H1 (cell line): ENCODE results near the gene CLEC16A. TPM values are rescaled to one million over a fixed set of nuclear protein-coding genes. Genes with fewer than 3 reads are reported as not detected.

ENCODE experiments used
- CTCF ChIA-PET: fragments of 300-600 bp; sonication (Branson Sonifier 250); formaldehyde crosslinking; loops from one replicate; lab custom pipeline; 2021; ENCODE audit not compliant: partially characterized antibody; lab: Charles Lee
- POLR2A ChIA-PET: fragments of 300-600 bp; sonication (Branson Sonifier 250); formaldehyde crosslinking; loops from one replicate; lab custom pipeline; 2021; ENCODE audit warnings: inconsistent platforms; ENCODE audit not compliant: partially characterized antibody; lab: Charles Lee
- DNase-seq, 2 experiments: peaks; one replicate each; pipeline versions ENCODE4 v3.0.0 to v3.0.0-alpha.2; 2010 to 2022; ENCODE audit warnings: low spot score in 2 of 2, low read depth in 1 of 2, mixed read lengths in 1 of 2
- FAIRE-seq: peaks from 2 replicates; lab custom pipeline; 2011; peaks lifted over from hg19 to GRCh38; lab: Jason Lieb, UNC
- H2AFZ ChIP-seq: 2 replicates; pipeline ENCODE4 v1.8.1; 2012; ENCODE audit warnings: low read length, inconsistent platforms
- H2AK5ac ChIP-seq: 2 replicates; pipeline ENCODE4 v1.6.1; 2013; ENCODE audit warnings: low read depth, low read length
- H2BK120ac ChIP-seq: replicated peaks from 2 replicates; pipeline ENCODE3; 2013; ENCODE audit warnings: low read depth, low read length, inconsistent platforms
- H2BK12ac ChIP-seq: 2 replicates; pipeline ENCODE4 v1.6.1; 2013; ENCODE audit warnings: low read depth, low read length
- H2BK15ac ChIP-seq: 2 replicates; pipeline ENCODE4 v1.6.1; 2013; ENCODE audit warnings: low read length
- H2BK20ac ChIP-seq: 2 replicates; pipeline ENCODE4 v1.6.1; 2013; ENCODE audit warnings: low read length
- H2BK5ac ChIP-seq: 2 replicates; pipeline ENCODE4 v1.6.1; 2013; ENCODE audit warnings: low read depth, low read length
- H3K14ac ChIP-seq: 2 replicates; pipeline ENCODE4 v1.6.1; 2013; ENCODE audit warnings: inconsistent platforms; ENCODE audit not compliant: insufficient read length
- H3K18ac ChIP-seq: 2 replicates; pipeline ENCODE4 v1.6.1; 2013; ENCODE audit warnings: low read length; ENCODE audit errors: extremely low read depth
- H3K23ac ChIP-seq: 2 replicates; pipeline ENCODE4 v1.6.1; 2013; ENCODE audit warnings: inconsistent platforms; ENCODE audit not compliant: insufficient read length
- H3K23me2 ChIP-seq: 2 replicates; pipeline ENCODE4 v1.6.1; 2013; ENCODE audit warnings: low read depth, low read length
- H3K27ac ChIP-seq: 2 replicates; pipeline ENCODE4 v1.6.1; 2011; ENCODE audit warnings: low read depth, low read length, inconsistent platforms
- H3K27me3 ChIP-seq, 4 experiments: replicated peaks in 1 of 4; 1 replicate in 1 of 4; 2 replicates in 3 of 4; pipeline versions ENCODE4 v1.6.1 to v1.8.1; 2011 to 2013; ENCODE audit warnings: low read length in 3 of 4, mild to moderate bottlenecking in 3 of 4, inconsistent platforms in 2 of 4, mixed read lengths in 2 of 4, moderate library complexity in 1 of 4; ENCODE audit not compliant: control insufficient read depth in 3 of 4, insufficient read depth in 3 of 4; ENCODE audit errors: extremely low read depth in 1 of 4
- H3K36me3 ChIP-seq, 4 experiments: 2 replicates each; pipeline versions ENCODE4 v1.6.1 to v1.8.1; 2011 to 2013; ENCODE audit warnings: mild to moderate bottlenecking in 4 of 4, low read length in 3 of 4, moderate library complexity in 2 of 4, control low read depth in 1 of 4, inconsistent platforms in 1 of 4; ENCODE audit not compliant: insufficient read depth in 4 of 4, control insufficient read depth in 2 of 4
- H3K4ac ChIP-seq: replicated peaks from 2 replicates; pipeline ENCODE3; 2013; ENCODE audit warnings: low read length, low read depth, mixed read lengths, inconsistent platforms; ENCODE audit not compliant: insufficient read length
- H3K4me1 ChIP-seq, 4 experiments: replicated peaks in 1 of 4; 1 replicate in 1 of 4; 2 replicates in 3 of 4; pipeline versions ENCODE4 v1.6.1 to v1.8.1; 2011 to 2013; ENCODE audit warnings: low read length in 3 of 4, inconsistent platforms in 2 of 4, mixed read lengths in 1 of 4; ENCODE audit not compliant: insufficient read depth in 4 of 4, control insufficient read depth in 3 of 4
- H3K4me2 ChIP-seq, 2 experiments: 2 replicates each; pipeline versions ENCODE4 v1.6.1 to v1.8.1; 2011 to 2013; ENCODE audit warnings: low read depth in 2 of 2, low read length in 2 of 2, control low read depth in 1 of 2, inconsistent platforms in 1 of 2, mild to moderate bottlenecking in 1 of 2; ENCODE audit not compliant: insufficient read depth in 1 of 2
- H3K4me3 ChIP-seq, 4 experiments: fragments of 200-600, 300-600 bp in 1 of 4; sonication (generic), shearing (Covaris generic), sonication (Bioruptor Twin) in 1 of 4; 2 replicates each; pipeline versions ENCODE4 v1.5.1 to v1.8.1; 2011 to 2016; ENCODE audit warnings: low read length in 4 of 4, low read depth in 3 of 4, control low read depth in 2 of 4, inconsistent platforms in 2 of 4, mild to moderate bottlenecking in 2 of 4, mixed read lengths in 1 of 4, moderate library complexity in 1 of 4; ENCODE audit not compliant: insufficient read depth in 2 of 4; ENCODE audit errors: extremely low read depth in 1 of 4
- H3K56ac ChIP-seq: replicated peaks from 2 replicates; pipeline ENCODE3; 2013; ENCODE audit warnings: low read depth, mild to moderate bottlenecking, mixed read lengths, low read length, inconsistent platforms; ENCODE audit not compliant: insufficient read length
- H3K79me1 ChIP-seq: 2 replicates; pipeline ENCODE4 v1.6.1; 2013; ENCODE audit warnings: low read depth, low read length, control low read depth
- H3K79me2 ChIP-seq, 2 experiments: 2 replicates each; pipeline versions ENCODE4 v1.6.1 to v1.8.1; 2012 to 2013; ENCODE audit warnings: low read length in 2 of 2, mild to moderate bottlenecking in 2 of 2, inconsistent platforms in 1 of 2; ENCODE audit not compliant: insufficient read depth in 2 of 2, control insufficient read depth in 1 of 2
- H3K9ac ChIP-seq, 4 experiments: replicated peaks in 1 of 4; 1 replicate in 1 of 4; 2 replicates in 3 of 4; pipeline versions ENCODE4 v1.6.1 to v1.8.1; 2011 to 2013; ENCODE audit warnings: low read depth in 3 of 4, low read length in 3 of 4, control low read depth in 2 of 4, mild to moderate bottlenecking in 2 of 4, moderate library complexity in 2 of 4, inconsistent platforms in 1 of 4; ENCODE audit errors: extremely low read depth in 1 of 4
- H3K9me3 ChIP-seq, 2 experiments: 2 replicates each; pipeline versions ENCODE4 v1.6.1 to v1.8.1; 2012 to 2013; ENCODE audit warnings: mild to moderate bottlenecking in 2 of 2, moderate library complexity in 2 of 2, control low read depth in 1 of 2, inconsistent platforms in 1 of 2, low read depth in 1 of 2, low read length in 1 of 2, mixed read lengths in 1 of 2; ENCODE audit not compliant: insufficient read depth in 2 of 2
- H4K20me1 ChIP-seq, 2 experiments: replicated peaks in 1 of 2; 2 replicates each; pipeline versions ENCODE3 to v1.8.1; 2011 to 2013; ENCODE audit warnings: inconsistent platforms in 2 of 2, low read length in 2 of 2, mild to moderate bottlenecking in 1 of 2; ENCODE audit not compliant: insufficient read depth in 2 of 2, control insufficient read depth in 1 of 2
- H4K5ac ChIP-seq: 2 replicates; pipeline ENCODE4 v1.6.1; 2013; ENCODE audit warnings: low read length, low read depth, mixed read lengths, inconsistent platforms; ENCODE audit not compliant: insufficient read length
- H4K8ac ChIP-seq: 2 replicates; pipeline ENCODE4 v1.8.0; 2013; ENCODE audit warnings: mild to moderate bottlenecking, moderate library complexity, low read length, inconsistent platforms; ENCODE audit not compliant: insufficient read depth; ENCODE audit errors: extremely low read depth
- H4K91ac ChIP-seq: replicated peaks from 2 replicates; pipeline ENCODE3; 2013; ENCODE audit warnings: low read length, mixed read lengths, inconsistent platforms; ENCODE audit not compliant: insufficient read length
- NANOG ChIP-seq: IDR thresholded peaks from 2 replicates; pipeline ENCODE4 v1.6.1; 2011; ENCODE audit warnings: low read length, low read depth, mild to moderate bottlenecking, inconsistent platforms; ENCODE audit not compliant: insufficient read depth, poor library complexity, severe bottlenecking
- WGBS, 2 experiments: shearing (Covaris generic) in 1 of 2; methylation state at CpG; one replicate each; pipeline versions ENCODE4 v1.1.6 to v1.1.7; 2013 to 2015; ENCODE audit warnings: low lambda C conversion rate in 2 of 2, mixed read lengths in 2 of 2, inconsistent platforms in 1 of 2, low coverage in 1 of 2, missing lambda C conversion rate in 1 of 2; ENCODE audit not compliant: insufficient replicate concordance in 2 of 2, insufficient coverage in 1 of 2, insufficient read length in 1 of 2; ENCODE audit errors: extremely low coverage in 1 of 2, missing lambda C conversion rate in 1 of 2; 5-methylcytosine and 5-hydroxymethylcytosine counted together
- polyA plus RNA-seq, 7 experiments: library from polyadenylated mRNA; depleted of rRNA in 3 of 7; stranded (reverse) in 5 of 7; unstranded in 2 of 7; fragments of >200 nt in 5 of 7; fragments of 200-250 nt in 2 of 7; gene quantifications; 1 replicate in 5 of 7; 2 replicates in 1 of 7; 4 replicates in 1 of 7; pipeline versions ENCODE4 v1.2.1 to v1.2.3, GENCODE V29; 2011 to 2013; ENCODE audit warnings: missing spikeins in 2 of 7, mixed read lengths in 2 of 7
- total RNA-seq: library from RNA; stranded (reverse); fragmentation: NEBNext Ultra II Directional; extraction: Animal tissue kit (Norgen Biotek cat#: 25700); gene quantifications from 2 replicates; pipeline ENCODE4 v1.2.1, GENCODE V29; 2021

The CLEC16A gene
- total and polyA plus RNA-seq, 2 of the 8 experiments (the other 6 are each of a cell fraction or from before 2014, with no cell fraction given), result 7.6 to 19.3 TPM

DNA sequence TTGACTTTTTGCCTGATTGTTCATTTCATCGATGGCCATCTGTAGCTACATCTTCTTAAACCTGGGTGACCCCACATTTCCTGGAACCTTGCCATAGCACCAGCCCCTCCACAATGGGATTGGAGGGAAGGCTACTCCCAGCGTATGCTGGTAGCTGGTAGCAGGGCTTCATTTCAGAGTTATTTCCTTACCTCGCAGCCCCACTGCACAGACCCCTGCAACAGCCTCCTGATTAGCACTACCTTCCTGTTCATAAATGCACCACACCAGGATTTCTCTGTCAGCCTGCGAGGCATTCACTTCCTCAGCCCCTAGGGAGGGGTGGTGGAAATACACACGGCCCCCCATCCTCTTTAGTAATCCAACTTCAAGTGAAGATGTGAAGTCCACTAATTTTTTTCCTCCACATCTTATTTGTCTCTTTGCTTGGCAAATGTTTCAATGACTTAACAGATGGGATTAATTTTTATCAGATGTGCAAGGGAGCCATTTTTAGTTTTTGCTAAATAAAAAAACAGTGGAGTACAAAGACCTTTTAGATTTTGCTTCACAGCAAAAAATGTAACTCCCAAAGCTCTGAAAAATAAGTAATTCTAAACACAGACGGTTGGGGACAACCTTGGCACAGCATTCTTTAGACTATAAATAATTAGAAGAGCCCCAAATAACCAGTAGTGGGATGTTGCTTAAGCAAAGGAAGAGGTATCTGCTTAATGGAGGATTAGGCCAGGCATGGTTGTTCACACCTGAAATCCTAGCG, 76.6 kb downstream of the CLEC16A start:
- 88% methylated on average over 7 of the region's 7 CpGs; no CpG with 5 or more reads in 1 of the 2 experiments for WGBS, 2 experiments
- H4K5ac ChIP-seq, result no peak overlapping the region
- no peak overlapping the region for H3K18ac ChIP-seq
- H2AFZ ChIP-seq, result no peak overlapping the region
- no peak overlapping the region for H2BK5ac ChIP-seq
- H3K4me1 ChIP-seq, result peaks cover 0 to 2% (median 0%) of the 10 kb centered on the region in 4 experiments; a peak in 1 of 7 replicates
- H3K9ac ChIP-seq, result no peak overlapping the region
- H4K8ac ChIP-seq, result no peak overlapping the region
- no peak overlapping the region for H2BK15ac ChIP-seq
- POLR2A ChIA-PET, result no interaction called here
- H3K4me3 ChIP-seq, result no peak overlapping the region
- no peak overlapping the region for H3K4me2 ChIP-seq
- H2BK12ac ChIP-seq, result no peak overlapping the region
- H3K23me2 ChIP-seq, result no peaks in the 10 kb centered on the region
- TF ChIP-seq NANOG, result no peak
- H3K56ac ChIP-seq, result no peak overlapping the region
- H3K27ac ChIP-seq, result no peak overlapping the region
- no peaks in the 10 kb centered on the region for H3K79me1 ChIP-seq
- no peak overlapping the region for H2BK120ac ChIP-seq
- H3K79me2 ChIP-seq, result no peaks in the 10 kb centered on the region
- FAIRE-seq (no peak), DNase-seq (no peak)
- H4K20me1 ChIP-seq, result no peaks in the 10 kb centered on the region
- H2BK20ac ChIP-seq, result no peak overlapping the region
- H3K27me3 ChIP-seq, result no peaks in the 10 kb centered on the region
- peaks cover 0 to 3% (median 0%) of the 10 kb centered on the region in 4 experiments; a peak in 2 of 8 replicates for H3K36me3 ChIP-seq
- no peaks in the 10 kb centered on the region for H3K9me3 ChIP-seq
- no peak overlapping the region for H3K4ac ChIP-seq
- no peak overlapping the region for H3K23ac ChIP-seq
- H4K91ac ChIP-seq, result no peak overlapping the region
- CTCF ChIA-PET, result interaction anchor here (1.5 to 2.6 kb wide), 3 partner anchors 41 to 164 kb away, joined by 3 to 9 read pairs (median 5); no protein-coding TSS in a partner anchor
- H2AK5ac ChIP-seq, result no peak overlapping the region
- no peak overlapping the region for H3K14ac ChIP-seq
